CD8-positive, alpha-beta memory T cell (primary cell): ENCODE data around the gene RCSD1. TPM values are rescaled to one million over a fixed set of nuclear protein-coding genes. Genes with fewer than 3 reads are reported as not detected.

Experiments
- CTCF ChIA-PET: fragments of 350-600 bp; sonication (Branson Sonifier 250); formaldehyde crosslinking; loops from one replicate; lab custom pipeline; 2021; ENCODE audit warnings: antibody characterized with exemption; lab: Charles Lee
- POLR2A ChIA-PET: fragments of 350-600 bp; sonication (Branson Sonifier 250); formaldehyde crosslinking; loops from one replicate; lab custom pipeline; 2021; ENCODE audit warnings: antibody characterized with exemption; lab: Charles Lee
- DNase-seq, 5 donors: peaks; one replicate each; pipeline versions ENCODE4 v3.0.0 to v3.0.0-alpha.2; 2020 to 2022; ENCODE audit warnings: mixed read lengths in 1 of 5
- H3K27ac ChIP-seq: one replicate; pipeline ENCODE4 v1.7.0; 2013; ENCODE audit warnings: low read depth, mild to moderate bottlenecking, low read length, moderate library complexity
- H3K27me3 ChIP-seq: 2 replicates; pipeline ENCODE4 v1.7.0; 2013; ENCODE audit warnings: low read length, mild to moderate bottlenecking; ENCODE audit not compliant: insufficient read depth, poor library complexity, severe bottlenecking
- H3K36me3 ChIP-seq: 2 replicates; pipeline ENCODE4 v1.7.0; 2013; ENCODE audit warnings: mild to moderate bottlenecking, low read length, moderate library complexity; ENCODE audit not compliant: insufficient read depth
- H3K4me1 ChIP-seq: 2 replicates; pipeline ENCODE4 v1.7.0; 2013; ENCODE audit warnings: mild to moderate bottlenecking, low read length, moderate library complexity; ENCODE audit not compliant: insufficient read depth
- H3K4me3 ChIP-seq: 2 replicates; pipeline ENCODE4 v1.7.0; 2013; ENCODE audit warnings: mild to moderate bottlenecking, low read length
- H3K9me3 ChIP-seq: 2 replicates; pipeline ENCODE4 v1.7.0; 2013; ENCODE audit warnings: mild to moderate bottlenecking, low read length
- H3K27ac Mint-ChIP-seq, 8 donors: one replicate each; pipeline ENCODE4 v1.8.0; 2020 to 2021; ENCODE audit warnings: mixed read lengths in 8 of 8, mild to moderate bottlenecking in 6 of 8, inconsistent platforms in 3 of 8, moderate library complexity in 3 of 8
- H3K27me3 Mint-ChIP-seq, 2 donors: one replicate each; pipeline ENCODE4 v1.8.0; 2020 to 2021; ENCODE audit warnings: mixed read lengths in 2 of 2, mild to moderate bottlenecking in 1 of 2, moderate library complexity in 1 of 2
- H3K36me3 Mint-ChIP-seq, 3 donors: one replicate each; pipeline ENCODE4 v1.8.0; 2020 to 2021; ENCODE audit warnings: mixed read lengths in 3 of 3, inconsistent platforms in 1 of 3, mild to moderate bottlenecking in 1 of 3
- H3K4me1 Mint-ChIP-seq, 3 donors: one replicate each; pipeline ENCODE4 v1.8.0; 2020 to 2021; ENCODE audit warnings: mixed read lengths in 3 of 3, inconsistent platforms in 1 of 3, mild to moderate bottlenecking in 1 of 3
- H3K4me3 Mint-ChIP-seq, 7 donors: one replicate each; pipeline ENCODE4 v1.8.0; 2020 to 2021; ENCODE audit warnings: mixed read lengths in 7 of 7, mild to moderate bottlenecking in 6 of 7, moderate library complexity in 4 of 7, inconsistent platforms in 2 of 7
- H3K9me3 Mint-ChIP-seq, 5 donors: one replicate each; pipeline ENCODE4 v1.8.0; 2020 to 2022; ENCODE audit warnings: mixed read lengths in 5 of 5, mild to moderate bottlenecking in 3 of 5, moderate library complexity in 2 of 5, inconsistent platforms in 1 of 5
- polyA plus RNA-seq: library from polyadenylated mRNA; unstranded; fragments of 300-500 nt; fragmentation: Illumina TruSeq; gene quantifications from one replicate; pipeline ENCODE4 v1.2.3, GENCODE V29; 2021
- total RNA-seq, 2 experiments: library from RNA; stranded (reverse); gene quantifications; one replicate each; pipeline ENCODE4 v1.2.3, GENCODE V29; 2021

The RCSD1 gene
- total and polyA plus RNA-seq, 3 experiments from 2014 or later, result 45.9 to 171 (median 47.9) TPM

DNA sequence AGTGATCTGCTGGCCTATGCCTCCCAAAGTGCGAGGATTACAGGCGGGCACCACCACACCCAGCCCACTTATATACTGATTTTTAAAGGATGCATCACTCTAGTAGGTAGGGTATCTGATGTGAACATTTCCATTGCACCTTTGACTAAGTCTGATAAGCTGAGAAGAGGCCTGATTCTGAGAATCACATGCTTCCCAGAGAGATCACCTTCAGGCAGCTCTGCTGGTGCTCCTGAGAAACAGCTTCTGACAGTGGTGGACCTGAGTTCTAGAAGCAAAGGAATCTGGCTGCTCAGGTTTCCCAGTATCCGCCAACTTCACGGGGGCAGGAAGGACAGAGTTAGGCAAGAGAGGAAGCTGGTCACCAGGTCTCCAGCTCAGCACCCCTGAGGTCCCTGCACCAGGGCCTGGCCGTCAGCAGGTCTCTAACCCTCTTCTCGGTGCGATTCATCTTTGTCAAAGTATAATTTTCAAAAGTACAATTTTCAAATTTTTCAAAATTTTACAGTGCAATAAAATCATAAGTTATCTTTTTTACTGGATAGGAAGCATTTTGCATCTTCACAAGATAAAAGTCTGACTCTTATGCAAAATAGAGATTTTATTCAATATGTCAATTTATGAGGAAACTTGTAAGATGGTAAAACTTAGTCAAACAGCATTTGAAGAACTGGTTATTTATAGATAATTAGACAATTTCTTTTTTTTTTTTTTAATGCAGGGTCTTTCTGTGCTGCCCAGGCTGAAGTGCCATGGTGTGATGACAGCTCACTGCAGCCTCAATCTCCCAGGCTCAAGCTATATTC is 65.9 kb downstream of the RCSD1 start:
- H3K27me3 Mint-ChIP-seq, result no peaks in the 10 kb centered on the region
- Histone ChIP-seq H3K9me3 (no peaks in the 10 kb centered on the region), H3K27ac (no peak overlapping the region), H3K36me3 (peaks cover 86% of the 10 kb centered on the region), H3K4me3 (no peak overlapping the region), H3K27me3 (no peaks in the 10 kb centered on the region), H3K4me1 (no peaks in the 10 kb centered on the region)
- H3K9me3 Mint-ChIP-seq, result no peaks in the 10 kb centered on the region
- peaks cover 12 to 96% (median 44%) of the 10 kb centered on the region in 3 donors for H3K36me3 Mint-ChIP-seq
- ChIA-PET POLR2A (no interaction called here), CTCF (interaction anchor here (1.0 to 1.3 kb wide), 2 partner anchors 9 to 386 kb away, joined by 3 read pairs; no protein-coding TSS in a partner anchor)
- no peak for DNase-seq
- H3K4me3 Mint-ChIP-seq, result no peak overlapping the region
- H3K4me1 Mint-ChIP-seq, result peaks cover 9 to 17% (median 11%) of the 10 kb centered on the region in 3 donors
- H3K27ac Mint-ChIP-seq, result peak overlapping the region in 3 of 8 donors; percentile 26 to 83 (median 58)

DNA sequence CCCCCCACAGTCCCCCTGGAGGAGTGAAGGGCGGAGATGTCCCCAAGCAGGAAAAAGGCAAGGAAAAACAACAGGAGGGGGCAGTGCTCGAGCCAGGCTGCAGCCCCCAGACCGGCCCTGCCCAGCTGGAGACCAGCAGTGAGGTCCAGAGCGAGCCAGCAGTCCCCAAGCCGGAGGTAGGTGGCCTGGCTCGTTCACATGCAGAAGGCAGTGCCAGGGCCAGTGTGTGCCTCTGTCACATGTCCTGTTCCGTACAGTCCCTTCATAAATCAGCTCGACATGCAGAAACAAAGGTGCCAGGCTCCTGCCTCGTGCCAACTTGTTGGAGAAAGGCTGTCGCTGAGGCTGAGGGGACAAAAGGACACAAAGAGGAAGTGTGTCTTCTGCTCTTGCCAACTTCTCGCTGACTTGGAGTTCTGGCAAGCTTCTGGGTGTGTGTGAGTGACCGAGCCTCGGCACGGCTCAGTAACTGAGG is 67.7 kb downstream of the RCSD1 start:
- Histone ChIP-seq H3K9me3 (no peaks in the 10 kb centered on the region), H3K4me1 (no peaks in the 10 kb centered on the region), H3K36me3 (peaks cover 77% of the 10 kb centered on the region), H3K27ac (no peak overlapping the region), H3K4me3 (no peak overlapping the region), H3K27me3 (no peaks in the 10 kb centered on the region)
- ChIA-PET CTCF (interaction anchor here (1.8 to 3.6 kb wide), 3 partner anchors 10 to 97 kb away, joined by 5 to 11 read pairs (median 10); no protein-coding TSS in a partner anchor), POLR2A (no interaction called here)
- Mint-ChIP-seq H3K36me3 (peaks cover 12 to 93% (median 37%) of the 10 kb centered on the region in 3 donors), H3K27me3 (no peaks in the 10 kb centered on the region), H3K9me3 (no peaks in the 10 kb centered on the region), H3K4me1 (peaks cover 8 to 21% (median 9%) of the 10 kb centered on the region in 3 donors), H3K27ac (peak overlapping the region in 2 of 8 donors; percentile 54 to 64), H3K4me3 (no peak overlapping the region)
- DNase-seq, result no peak

- POLR2A ChIA-PET, result no interaction called here
- peaks cover 18 to 93% (median 40%) of the 10 kb centered on the region in 3 donors for H3K36me3 Mint-ChIP-seq
Observed at GRCh38 chr1:167698313-167698712, 68.3 kb downstream of the RCSD1 start.

DNA sequence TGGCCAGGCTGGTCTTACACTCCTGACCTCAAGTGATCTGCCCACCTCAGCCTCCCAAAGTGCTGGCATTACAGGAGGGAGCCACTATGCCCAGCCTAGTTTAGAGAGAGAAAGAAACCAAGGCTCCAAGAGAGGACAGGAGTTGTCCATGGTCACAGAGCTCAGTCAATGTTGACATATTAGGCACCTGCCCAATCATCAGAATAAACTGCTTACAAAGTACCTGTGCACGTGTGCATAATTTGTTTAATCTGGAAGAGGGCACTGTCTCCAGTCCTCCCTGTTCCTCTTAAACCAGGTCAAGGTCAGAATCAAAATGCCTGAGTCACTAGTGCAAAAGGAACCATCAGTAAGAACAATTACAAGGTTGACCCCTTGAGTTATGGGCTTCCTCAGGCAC is 71.5 kb downstream of the RCSD1 start:
- no peaks in the 10 kb centered on the region for H3K9me3 ChIP-seq
- H3K27ac ChIP-seq, result no peak overlapping the region
- no peaks in the 10 kb centered on the region for H3K27me3 Mint-ChIP-seq
- H3K4me3 ChIP-seq, result no peak overlapping the region
- no peaks in the 10 kb centered on the region for H3K27me3 ChIP-seq
- H3K4me3 Mint-ChIP-seq, result no peak overlapping the region
- H3K9me3 Mint-ChIP-seq, result no peaks in the 10 kb centered on the region
- ChIA-PET CTCF (interaction anchor here (1.0 to 3.6 kb wide), 4 partner anchors 14 to 101 kb away, joined by 3 to 10 read pairs (median 4); no protein-coding TSS in a partner anchor), POLR2A (no interaction called here)
- no peak for DNase-seq
- H3K4me1 ChIP-seq, result no peaks in the 10 kb centered on the region
- peaks cover 23 to 94% (median 33%) of the 10 kb centered on the region in 3 donors for H3K36me3 Mint-ChIP-seq
- H3K4me1 Mint-ChIP-seq, result peaks cover 19 to 36% (median 28%) of the 10 kb centered on the region in 3 donors
- peak overlapping the region in 5 of 8 donors; percentile 47 to 67 (median 52) for H3K27ac Mint-ChIP-seq
- H3K36me3 ChIP-seq, result peaks cover 67% of the 10 kb centered on the region

More at GRCh38 chr1:167698313-167698712, 68.3 kb downstream of the RCSD1 start:
- Histone ChIP-seq H3K4me1 (no peaks in the 10 kb centered on the region), H3K27me3 (no peaks in the 10 kb centered on the region), H3K9me3 (no peaks in the 10 kb centered on the region), H3K4me3 (no peak overlapping the region), H3K27ac (no peak overlapping the region), H3K36me3 (peaks cover 76% of the 10 kb centered on the region)
- CTCF ChIA-PET, result interaction anchor here (1.8 to 3.6 kb wide), 3 partner anchors 10 to 98 kb away, joined by 5 to 11 read pairs (median 10); no protein-coding TSS in a partner anchor
- Mint-ChIP-seq H3K4me3 (peak overlapping the region in 1 of 7 donors; percentile 36), H3K4me1 (peaks cover 13 to 27% (median 15%) of the 10 kb centered on the region in 3 donors), H3K27me3 (no peaks in the 10 kb centered on the region), H3K9me3 (no peaks in the 10 kb centered on the region), H3K27ac (peak overlapping the region in 2 of 8 donors; percentile 56 to 60)
- no peak for DNase-seq

DNA sequence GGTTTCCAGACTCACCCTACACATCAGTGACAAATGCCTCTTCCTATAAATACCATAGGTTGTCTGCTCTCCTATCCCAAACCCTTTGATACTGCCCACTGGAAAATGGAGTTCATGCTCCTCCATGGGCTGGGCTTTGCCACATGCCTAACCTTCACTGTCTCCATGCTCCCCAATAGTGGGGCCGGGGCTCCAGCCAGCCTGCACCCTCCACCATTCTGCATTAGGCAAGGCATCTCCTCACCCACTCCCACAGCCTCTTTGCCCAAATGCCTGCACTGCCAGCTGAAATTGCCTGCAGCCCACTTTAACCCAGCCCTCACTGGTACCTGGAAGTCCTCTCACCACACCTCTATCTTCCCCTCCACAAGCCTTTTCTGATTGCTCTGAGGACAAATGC is 73.5 kb downstream of the RCSD1 start:
- ChIA-PET POLR2A (interaction anchor here (2.7 kb wide), 1 partner anchor 11 kb away, joined by 10 read pairs; no protein-coding TSS in a partner anchor), CTCF (interaction anchor here (1.2 to 3.0 kb wide), 2 partner anchors 16 to 54 kb away, joined by 3 to 14 read pairs; no protein-coding TSS in a partner anchor)
- peaks cover 18 to 84% (median 25%) of the 10 kb centered on the region in 3 donors for H3K36me3 Mint-ChIP-seq
- Histone ChIP-seq H3K9me3 (no peaks in the 10 kb centered on the region), H3K4me1 (no peaks in the 10 kb centered on the region), H3K27ac (no peak overlapping the region), H3K27me3 (no peaks in the 10 kb centered on the region), H3K36me3 (peaks cover 46% of the 10 kb centered on the region), H3K4me3 (no peak overlapping the region)
- H3K4me1 Mint-ChIP-seq, result peaks cover 22 to 40% (median 30%) of the 10 kb centered on the region in 3 donors
- no peak overlapping the region for H3K4me3 Mint-ChIP-seq
- H3K9me3 Mint-ChIP-seq, result no peaks in the 10 kb centered on the region
- no peaks in the 10 kb centered on the region for H3K27me3 Mint-ChIP-seq
- DNase-seq, result no peak
- H3K27ac Mint-ChIP-seq, result peak overlapping the region in 7 of 8 donors; percentile 22 to 82 (median 57)

GRCh38 chr1:167704715-167705114 is 74.7 kb downstream of the RCSD1 start:
- H3K9me3 Mint-ChIP-seq, result no peaks in the 10 kb centered on the region
- no peak for DNase-seq
- no peak overlapping the region for H3K27ac ChIP-seq
- H3K4me1 ChIP-seq, result no peaks in the 10 kb centered on the region
- H3K4me3 ChIP-seq, result no peak overlapping the region
- peak overlapping the region in 4 of 8 donors; percentile 9 to 77 (median 40) for H3K27ac Mint-ChIP-seq
- no peaks in the 10 kb centered on the region for H3K27me3 ChIP-seq
- peaks cover 23 to 40% (median 30%) of the 10 kb centered on the region in 3 donors for H3K4me1 Mint-ChIP-seq
- peaks cover 11 to 75% (median 20%) of the 10 kb centered on the region in 3 donors for H3K36me3 Mint-ChIP-seq
- H3K36me3 ChIP-seq, result peaks cover 38% of the 10 kb centered on the region
- H3K4me3 Mint-ChIP-seq, result no peak overlapping the region
- POLR2A ChIA-PET, result interaction anchor here (2.7 kb wide), 1 partner anchor 10 kb away, joined by 10 read pairs; no protein-coding TSS in a partner anchor
- no peaks in the 10 kb centered on the region for H3K9me3 ChIP-seq
- H3K27me3 Mint-ChIP-seq, result no peaks in the 10 kb centered on the region
- CTCF ChIA-PET, result interaction anchor here (0.9 to 3.0 kb wide), 3 partner anchors 11 to 105 kb away, joined by 3 to 14 read pairs (median 6); no protein-coding TSS in a partner anchor

DNA sequence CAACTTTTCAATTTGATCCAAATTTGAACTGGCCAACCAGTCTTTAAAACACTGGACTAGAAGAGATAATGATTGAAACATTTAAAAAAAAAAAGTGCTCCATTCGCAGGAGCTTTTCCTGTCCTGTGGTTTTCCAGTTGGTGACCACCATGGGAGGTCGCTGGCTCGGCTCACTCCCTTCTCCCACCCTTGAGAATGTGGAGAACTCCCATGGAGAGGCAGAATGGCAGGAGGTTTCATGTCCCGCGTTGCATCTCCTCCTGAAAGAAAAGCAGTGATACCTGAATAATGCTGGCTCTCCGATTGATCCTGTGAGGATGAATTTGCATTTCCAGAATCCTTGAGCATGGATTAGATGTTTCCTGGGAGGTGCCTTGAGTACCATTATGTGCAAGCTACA is 75.2 kb downstream of the RCSD1 start:
- H3K4me1 Mint-ChIP-seq, result peaks cover 20 to 37% (median 28%) of the 10 kb centered on the region in 3 donors
- no peak for DNase-seq
- no peak overlapping the region for H3K4me3 Mint-ChIP-seq
- no peak overlapping the region for H3K27ac ChIP-seq
- H3K36me3 Mint-ChIP-seq, result peaks cover 11 to 69% (median 16%) of the 10 kb centered on the region in 3 donors
- H3K27me3 ChIP-seq, result no peaks in the 10 kb centered on the region
- no peak overlapping the region for H3K4me3 ChIP-seq
- ChIA-PET POLR2A (interaction anchor here (2.7 kb wide), 1 partner anchor 9 kb away, joined by 10 read pairs; no protein-coding TSS in a partner anchor), CTCF (interaction anchor here (1.7 kb wide), 1 partner anchor 11 kb away, joined by 6 read pairs; no protein-coding TSS in a partner anchor)
- peaks cover 37% of the 10 kb centered on the region for H3K36me3 ChIP-seq
- no peaks in the 10 kb centered on the region for H3K9me3 ChIP-seq
- no peaks in the 10 kb centered on the region for H3K4me1 ChIP-seq
- no peaks in the 10 kb centered on the region for H3K9me3 Mint-ChIP-seq
- H3K27me3 Mint-ChIP-seq, result no peaks in the 10 kb centered on the region
- H3K27ac Mint-ChIP-seq, result peak overlapping the region in 3 of 8 donors; percentile 8 to 56 (median 17)
